ENCODE results near the gene TRIM71.

Gene TRIM71

GRCh38 chr3:32886296-32886695 is 68.5 kb downstream of the TRIM71 start:
- no peak for TF ChIP-seq POLR2A (IDR thresholded peaks at IDR 0.05; ENCODE audit: low read depth, low read length)
- TF ChIP-seq POLR2AphosphoS5 (IDR thresholded peaks at IDR 0.05; ENCODE audit: low read depth, low read length): no peak
- no peak for TF ChIP-seq TAF1 (IDR thresholded peaks at IDR 0.05; ENCODE audit: borderline replicate concordance, low read depth, low read length)
- FAIRE-seq: no peak

DNA sequence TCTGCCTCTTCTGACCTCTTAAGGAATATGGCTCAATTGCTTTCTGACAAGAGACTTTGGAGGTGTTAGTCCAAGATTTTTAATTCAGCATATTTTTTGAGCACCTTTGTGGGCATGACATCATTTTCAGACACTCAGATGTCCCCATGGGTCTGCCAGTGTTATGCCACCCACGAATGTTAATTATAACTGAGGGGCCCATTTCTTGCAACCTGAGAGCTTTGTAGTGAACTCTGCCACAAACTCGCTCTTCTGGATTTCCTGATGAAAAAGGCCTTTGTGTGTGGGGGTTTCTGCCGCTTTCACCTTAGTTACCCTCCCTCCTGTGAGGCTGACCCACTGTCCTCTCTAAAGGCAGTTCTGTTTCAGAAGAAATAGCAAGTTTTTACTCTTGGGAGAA is 69.1 kb downstream of the TRIM71 start:
- DNase-seq (ENCODE audit: insufficient read length): no peak
- FAIRE-seq: no peak
- TF ChIP-seq POLR2A (IDR thresholded peaks at IDR 0.05; ENCODE audit: low read depth, low read length) (no peak), POLR2AphosphoS5 (IDR thresholded peaks at IDR 0.05; ENCODE audit: low read depth, low read length) (no peak), TAF1 (IDR thresholded peaks at IDR 0.05; ENCODE audit: borderline replicate concordance, low read depth, low read length) (no peak)

More at GRCh38 chr3:32886296-32886695, 68.5 kb downstream of the TRIM71 start:
- no peak for DNase-seq (ENCODE audit: insufficient read length)

GRCh38 chr3:32888739-32889138 is 70.9 kb downstream of the TRIM71 start:
- FAIRE-seq (peak; percentile 84), DNase-seq (ENCODE audit: insufficient read length) (peak; percentile 23)
- TF ChIP-seq POLR2AphosphoS5 (IDR thresholded peaks at IDR 0.05; ENCODE audit: low read depth, low read length) (no peak), TAF1 (IDR thresholded peaks at IDR 0.05; ENCODE audit: borderline replicate concordance, low read depth, low read length) (no peak), POLR2A (IDR thresholded peaks at IDR 0.05; ENCODE audit: low read depth, low read length) (no peak)

GRCh38 chr3:32890420-32891276 is 72.9 kb downstream of the TRIM71 start:
- TF ChIP-seq POLR2A (IDR thresholded peaks at IDR 0.05; ENCODE audit: low read depth, low read length) (no peak), POLR2AphosphoS5 (IDR thresholded peaks at IDR 0.05; ENCODE audit: low read depth, low read length) (no peak), TAF1 (IDR thresholded peaks at IDR 0.05; ENCODE audit: borderline replicate concordance, low read depth, low read length) (no peak)
- no peak for FAIRE-seq
- DNase-seq (ENCODE audit: insufficient read length): no peak

GRCh38 chr3:32891365-32891764 is 73.6 kb downstream of the TRIM71 start:
- TF ChIP-seq POLR2AphosphoS5 (IDR thresholded peaks at IDR 0.05; ENCODE audit: low read depth, low read length): no peak
- TF ChIP-seq POLR2A (IDR thresholded peaks at IDR 0.05; ENCODE audit: low read depth, low read length): no peak
- TF ChIP-seq TAF1 (IDR thresholded peaks at IDR 0.05; ENCODE audit: borderline replicate concordance, low read depth, low read length): no peak
- DNase-seq (ENCODE audit: insufficient read length) (no peak), FAIRE-seq (no peak)

DNA sequence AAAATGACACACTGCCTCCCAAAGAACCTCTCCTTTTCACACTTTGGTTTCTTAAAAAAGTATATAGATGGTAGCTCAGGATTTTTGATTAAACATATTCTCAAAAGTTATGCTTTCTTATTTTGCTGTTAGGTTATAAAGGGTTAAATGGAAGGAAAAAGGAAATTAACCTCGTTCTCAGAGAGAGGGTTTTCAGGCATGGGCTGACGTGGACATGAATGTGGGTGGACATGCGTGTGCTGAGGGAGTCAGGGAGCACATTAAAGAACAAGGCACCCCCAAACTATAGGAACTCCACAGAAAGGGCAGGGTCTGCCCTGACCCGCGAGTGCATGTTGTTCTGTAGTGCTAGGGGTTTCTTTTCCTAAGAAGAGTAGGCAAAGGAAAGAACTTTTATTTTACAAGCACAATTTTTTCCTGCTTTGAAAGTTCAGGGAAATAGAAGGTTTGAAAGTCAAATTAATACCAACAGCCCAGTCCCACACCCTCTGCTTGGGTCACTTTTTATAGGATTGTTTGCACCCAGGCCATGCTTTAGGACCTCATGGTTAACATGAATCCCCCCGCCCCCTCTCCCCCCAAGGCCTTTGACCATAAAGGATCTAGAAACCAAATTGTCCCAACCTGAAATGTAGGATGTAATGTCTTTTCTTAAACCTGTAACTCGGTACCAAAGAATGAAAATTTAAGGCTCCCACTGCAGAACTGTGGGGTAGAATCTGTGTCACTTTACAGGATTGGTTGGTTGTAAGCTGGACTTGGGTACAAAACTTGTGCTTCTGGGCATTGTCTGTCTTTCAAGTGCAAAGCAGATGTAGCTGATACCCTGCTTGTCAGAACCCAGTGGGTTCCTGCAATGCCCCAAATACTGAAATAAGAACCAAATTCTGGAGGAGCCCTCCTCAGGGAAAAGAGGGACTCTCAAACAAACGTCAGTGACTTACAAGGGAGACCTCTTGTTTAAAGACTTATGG is 75.1 kb downstream of the TRIM71 start:
- no peak for FAIRE-seq

GRCh38 chr3:32894977-32895376 is 77.2 kb downstream of the TRIM71 start:
- no peak for FAIRE-seq
- no peak for TF ChIP-seq POLR2AphosphoS5 (IDR thresholded peaks at IDR 0.05; ENCODE audit: low read depth, low read length)
- no peak for TF ChIP-seq POLR2A (IDR thresholded peaks at IDR 0.05; ENCODE audit: low read depth, low read length)
- no peak for TF ChIP-seq TAF1 (IDR thresholded peaks at IDR 0.05; ENCODE audit: borderline replicate concordance, low read depth, low read length)
- DNase-seq (ENCODE audit: insufficient read length): no peak

More for the DNA sequence above, 75.1 kb downstream of the TRIM71 start:
- no peak for DNase-seq (ENCODE audit: insufficient read length)
- TF ChIP-seq TAF1 (IDR thresholded peaks at IDR 0.05; ENCODE audit: borderline replicate concordance, low read depth, low read length): no peak
- no peak for TF ChIP-seq POLR2A (IDR thresholded peaks at IDR 0.05; ENCODE audit: low read depth, low read length)
- TF ChIP-seq POLR2AphosphoS5 (IDR thresholded peaks at IDR 0.05; ENCODE audit: low read depth, low read length): no peak

- no peak for FAIRE-seq
- no peak for DNase-seq (ENCODE audit: insufficient read length)
- no peak for TF ChIP-seq POLR2AphosphoS5 (IDR thresholded peaks at IDR 0.05; ENCODE audit: low read depth, low read length)
- TF ChIP-seq TAF1 (IDR thresholded peaks at IDR 0.05; ENCODE audit: borderline replicate concordance, low read depth, low read length): no peak
- TF ChIP-seq POLR2A (IDR thresholded peaks at IDR 0.05; ENCODE audit: low read depth, low read length): no peak
Measured at GRCh38 chr3:32895701-32896100, 77.9 kb downstream of the TRIM71 start.

- no peak for FAIRE-seq
- DNase-seq (ENCODE audit: insufficient read length): no peak
- no peak for TF ChIP-seq POLR2A (IDR thresholded peaks at IDR 0.05; ENCODE audit: low read depth, low read length)
- no peak for TF ChIP-seq TAF1 (IDR thresholded peaks at IDR 0.05; ENCODE audit: borderline replicate concordance, low read depth, low read length)
- no peak for TF ChIP-seq POLR2AphosphoS5 (IDR thresholded peaks at IDR 0.05; ENCODE audit: low read depth, low read length)
Measured at GRCh38 chr3:32896143-32896542, 78.3 kb downstream of the TRIM71 start.

DNA sequence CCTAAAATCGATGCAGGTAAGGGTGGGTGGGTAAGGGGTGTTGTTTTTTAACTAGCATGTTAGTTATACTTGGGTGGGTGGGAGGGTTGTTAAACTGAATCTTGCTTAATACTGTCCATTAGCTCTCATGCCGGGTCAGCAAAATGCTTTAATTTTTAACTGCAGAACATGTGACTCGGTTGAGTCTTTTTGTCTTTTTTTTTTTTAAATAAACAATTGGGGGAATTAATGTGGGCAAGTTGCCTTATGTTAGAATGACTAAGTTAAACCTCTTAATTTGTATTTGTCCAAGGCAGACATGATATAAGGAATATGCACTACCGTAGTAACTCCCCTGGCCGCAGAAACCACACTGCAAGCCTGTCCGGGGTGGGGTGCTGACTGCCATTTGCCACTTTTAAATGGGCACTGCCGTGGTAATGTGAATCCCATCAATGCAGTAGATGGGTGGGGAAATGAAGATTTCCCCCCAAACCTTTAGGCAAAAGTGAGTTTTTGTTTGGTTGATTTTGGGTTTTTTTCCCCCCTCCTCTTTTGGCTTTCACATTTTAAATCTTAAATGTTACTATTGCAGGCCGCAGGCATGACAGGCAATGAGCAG is 79.3 kb downstream of the TRIM71 start:
- peak; percentile 57 for FAIRE-seq
- no peak for DNase-seq (ENCODE audit: insufficient read length)
- TF ChIP-seq POLR2AphosphoS5 (IDR thresholded peaks at IDR 0.05; ENCODE audit: low read depth, low read length): no peak
- TF ChIP-seq TAF1 (IDR thresholded peaks at IDR 0.05; ENCODE audit: borderline replicate concordance, low read depth, low read length): no peak
- TF ChIP-seq POLR2A (IDR thresholded peaks at IDR 0.05; ENCODE audit: low read depth, low read length): no peak
